Hepatocyte (in vitro differentiated cells): ENCODE data around the gene HRH3.

Source experiments
- CTCF ChIP-seq: fragments of 200-600 bp; sonication (generic); IDR thresholded peaks from 2 replicates; pipeline ENCODE4 v1.5.1; 2016; ENCODE audit warnings: antibody characterized with exemption, mild to moderate bottlenecking; ENCODE audit not compliant: poor library complexity
- EZH2phosphoT487 ChIP-seq: fragments of 200-600 bp; sonication (generic); IDR thresholded peaks from one replicate; pipeline ENCODE4 v1.6.1; 2018; ENCODE audit warnings: antibody characterized with exemption, mild to moderate bottlenecking, low read depth, moderate library complexity; ENCODE audit not compliant: unreplicated experiment, severe bottlenecking

- TF ChIP-seq CTCF (no peak), EZH2phosphoT487 (no peak)
Observed at GRCh38 chr20:62263396-62263795, 43.3 kb upstream of the HRH3 start.
